ENCODE measurements around the gene ZNF512B. TPM values are rescaled to one million over a fixed set of nuclear protein-coding genes. Genes with fewer than 3 reads are reported as not detected.

Gene ZNF512B
- total and polyA plus RNA-seq, 4 donors: 1.8 to 11.8 (median 9.8) TPM

- no peak for TF ChIP-seq RAD21 (IDR thresholded peaks at IDR 0.05)
- no peak for TF ChIP-seq FOXA1 (IDR thresholded peaks at IDR 0.05)
- no peak for TF ChIP-seq JUND (IDR thresholded peaks at IDR 0.05)
- TF ChIP-seq, protein P1, sequence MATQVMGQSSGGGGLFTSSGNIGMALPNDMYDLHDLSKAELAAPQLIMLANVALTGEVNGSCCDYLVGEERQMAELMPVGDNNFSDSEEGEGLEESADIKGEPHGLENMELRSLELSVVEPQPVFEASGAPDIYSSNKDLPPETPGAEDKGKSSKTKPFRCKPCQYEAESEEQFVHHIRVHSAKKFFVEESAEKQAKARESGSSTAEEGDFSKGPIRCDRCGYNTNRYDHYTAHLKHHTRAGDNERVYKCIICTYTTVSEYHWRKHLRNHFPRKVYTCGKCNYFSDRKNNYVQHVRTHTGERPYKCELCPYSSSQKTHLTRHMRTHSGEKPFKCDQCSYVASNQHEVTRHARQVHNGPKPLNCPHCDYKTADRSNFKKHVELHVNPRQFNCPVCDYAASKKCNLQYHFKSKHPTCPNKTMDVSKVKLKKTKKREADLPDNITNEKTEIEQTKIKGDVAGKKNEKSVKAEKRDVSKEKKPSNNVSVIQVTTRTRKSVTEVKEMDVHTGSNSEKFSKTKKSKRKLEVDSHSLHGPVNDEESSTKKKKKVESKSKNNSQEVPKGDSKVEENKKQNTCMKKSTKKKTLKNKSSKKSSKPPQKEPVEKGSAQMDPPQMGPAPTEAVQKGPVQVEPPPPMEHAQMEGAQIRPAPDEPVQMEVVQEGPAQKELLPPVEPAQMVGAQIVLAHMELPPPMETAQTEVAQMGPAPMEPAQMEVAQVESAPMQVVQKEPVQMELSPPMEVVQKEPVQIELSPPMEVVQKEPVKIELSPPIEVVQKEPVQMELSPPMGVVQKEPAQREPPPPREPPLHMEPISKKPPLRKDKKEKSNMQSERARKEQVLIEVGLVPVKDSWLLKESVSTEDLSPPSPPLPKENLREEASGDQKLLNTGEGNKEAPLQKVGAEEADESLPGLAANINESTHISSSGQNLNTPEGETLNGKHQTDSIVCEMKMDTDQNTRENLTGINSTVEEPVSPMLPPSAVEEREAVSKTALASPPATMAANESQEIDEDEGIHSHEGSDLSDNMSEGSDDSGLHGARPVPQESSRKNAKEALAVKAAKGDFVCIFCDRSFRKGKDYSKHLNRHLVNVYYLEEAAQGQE (IDR thresholded peaks at IDR 0.05): no peak
- TF ChIP-seq ATF3 (IDR thresholded peaks at IDR 0.05): no peak
Measured at GRCh38 chr20:63967330-63968135, 2.2 kb downstream of the ZNF512B start.

GRCh38 chr20:63966944-63967322 is 2.8 kb downstream of the ZNF512B start:
- DNase-seq (ENCODE audit: low spot score): no peak
- no peak overlapping the region for H3K27ac ChIP-seq (ENCODE audit: low read depth in 1 of 2, low read length in 2 of 2)
- H3K4me1 ChIP-seq (ENCODE audit: control insufficient read depth in 4 of 4, insufficient read depth in 4 of 4, low read length in 3 of 4): peaks cover 11 to 20% (median 18%) of the 10 kb centered on the region in 4 donors
- no peak overlapping the region for H3K9ac ChIP-seq (ENCODE audit: low read depth in 1 of 2, low read length in 2 of 2)
- no peak for TF ChIP-seq YY1 (IDR thresholded peaks at IDR 0.05)
- TF ChIP-seq TAF1 (conservative IDR thresholded peaks at IDR 0.05): no peak
- no peak for TF ChIP-seq EGR1 (IDR thresholded peaks at IDR 0.05; ENCODE audit: low read depth in 2 of 2)
- no peak for TF ChIP-seq HNF4G (IDR thresholded peaks at IDR 0.05)
- TF ChIP-seq CTCF (IDR thresholded peaks at IDR 0.05; ENCODE audit: low read depth, low read length, missing input control): no peak
- no peak for TF ChIP-seq NR2F2 (IDR thresholded peaks at IDR 0.05)
- TF ChIP-seq GABPA (IDR thresholded peaks at IDR 0.05 in 1 of 2, conservative IDR thresholded peaks at IDR 0.05 in 1 of 2): no peak
- TF ChIP-seq, protein P1 (IDR thresholded peaks at IDR 0.05): no peak
- no peak for TF ChIP-seq RXRA (IDR thresholded peaks at IDR 0.05)
- TF ChIP-seq JUND (IDR thresholded peaks at IDR 0.05): no peak
- TF ChIP-seq FOXA2 (IDR thresholded peaks at IDR 0.05): no peak
- TF ChIP-seq, protein P2, sequence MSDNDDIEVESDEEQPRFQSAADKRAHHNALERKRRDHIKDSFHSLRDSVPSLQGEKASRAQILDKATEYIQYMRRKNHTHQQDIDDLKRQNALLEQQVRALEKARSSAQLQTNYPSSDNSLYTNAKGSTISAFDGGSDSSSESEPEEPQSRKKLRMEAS (IDR thresholded peaks at IDR 0.05): no peak
- no peak for TF ChIP-seq ATF3 (IDR thresholded peaks at IDR 0.05)
- TF ChIP-seq, protein P3, sequence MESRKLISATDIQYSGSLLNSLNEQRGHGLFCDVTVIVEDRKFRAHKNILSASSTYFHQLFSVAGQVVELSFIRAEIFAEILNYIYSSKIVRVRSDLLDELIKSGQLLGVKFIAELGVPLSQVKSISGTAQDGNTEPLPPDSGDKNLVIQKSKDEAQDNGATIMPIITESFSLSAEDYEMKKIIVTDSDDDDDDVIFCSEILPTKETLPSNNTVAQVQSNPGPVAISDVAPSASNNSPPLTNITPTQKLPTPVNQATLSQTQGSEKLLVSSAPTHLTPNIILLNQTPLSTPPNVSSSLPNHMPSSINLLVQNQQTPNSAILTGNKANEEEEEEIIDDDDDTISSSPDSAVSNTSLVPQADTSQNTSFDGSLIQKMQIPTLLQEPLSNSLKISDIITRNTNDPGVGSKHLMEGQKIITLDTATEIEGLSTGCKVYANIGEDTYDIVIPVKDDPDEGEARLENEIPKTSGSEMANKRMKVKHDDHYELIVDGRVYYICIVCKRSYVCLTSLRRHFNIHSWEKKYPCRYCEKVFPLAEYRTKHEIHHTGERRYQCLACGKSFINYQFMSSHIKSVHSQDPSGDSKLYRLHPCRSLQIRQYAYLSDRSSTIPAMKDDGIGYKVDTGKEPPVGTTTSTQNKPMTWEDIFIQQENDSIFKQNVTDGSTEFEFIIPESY (IDR thresholded peaks at IDR 0.05): no peak
- no peak for TF ChIP-seq FOXA1 (IDR thresholded peaks at IDR 0.05)
- TF ChIP-seq HNF4A (conservative IDR thresholded peaks at IDR 0.05): no peak
- no peak for TF ChIP-seq RAD21 (IDR thresholded peaks at IDR 0.05)
- TF ChIP-seq SP1 (IDR thresholded peaks at IDR 0.05): no peak
- H3K36me3 ChIP-seq (ENCODE audit: control insufficient read depth in 4 of 4, insufficient read depth in 3 of 4, low read depth in 1 of 4, low read length in 3 of 4): peaks cover 10 to 40% (median 16%) of the 10 kb centered on the region in 4 donors
- whole genome bisulfite sequencing: 96% methylated on average over 13 of the region's 13 CpGs
- H3K27me3 ChIP-seq (ENCODE audit: control insufficient read depth in 4 of 4, insufficient read depth in 4 of 4, low read length in 3 of 4): no peaks in the 10 kb centered on the region
- no peaks in the 10 kb centered on the region for H3K9me3 ChIP-seq (ENCODE audit: control insufficient read depth in 4 of 4, low read length in 3 of 4)
- no peak overlapping the region for H3K4me3 ChIP-seq (ENCODE audit: low read depth in 1 of 3, low read length in 3 of 3)

More at GRCh38 chr20:63967330-63968135, 2.2 kb downstream of the ZNF512B start:
- Histone ChIP-seq H3K4me3 (ENCODE audit: low read depth in 1 of 3, low read length in 3 of 3) (no peak overlapping the region), H3K4me1 (ENCODE audit: control insufficient read depth in 4 of 4, insufficient read depth in 4 of 4, low read length in 3 of 4) (peaks cover 11 to 26% (median 23%) of the 10 kb centered on the region in 4 donors), H3K27ac (ENCODE audit: low read depth in 1 of 2, low read length in 2 of 2) (peak overlapping the region in 1 of 2 donors; percentile 33), H3K9ac (ENCODE audit: low read depth in 1 of 2, low read length in 2 of 2) (no peak overlapping the region), H3K36me3 (ENCODE audit: control insufficient read depth in 4 of 4, insufficient read depth in 3 of 4, low read depth in 1 of 4, low read length in 3 of 4) (peaks cover 10 to 34% (median 15%) of the 10 kb centered on the region in 4 donors), H3K9me3 (ENCODE audit: control insufficient read depth in 4 of 4, low read length in 3 of 4) (no peaks in the 10 kb centered on the region), H3K27me3 (ENCODE audit: control insufficient read depth in 4 of 4, insufficient read depth in 4 of 4, low read length in 3 of 4) (no peaks in the 10 kb centered on the region)
- DNase-seq (ENCODE audit: low spot score): no peak
- WGBS: 94% methylated on average over 28 of the region's 28 CpGs
